ENCODE data around the gene CLVS2.

DNA sequence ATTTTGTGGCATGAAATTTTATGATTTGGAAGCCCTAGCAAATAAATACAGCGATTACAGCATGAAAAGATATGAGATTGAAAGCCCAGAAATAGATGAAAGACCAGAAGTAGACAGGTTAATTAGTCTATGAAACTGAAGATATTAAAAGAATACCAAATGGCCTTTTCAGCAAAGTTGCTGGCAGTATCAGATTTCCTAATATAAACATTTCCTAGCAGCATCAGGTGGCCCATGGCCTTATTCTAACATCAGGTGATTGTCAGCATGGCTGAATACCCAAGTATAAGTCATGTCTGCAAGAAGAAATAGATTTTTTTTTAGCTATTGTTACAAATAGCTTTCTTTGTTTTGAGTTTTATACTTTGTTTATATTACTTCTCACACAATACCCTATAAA lies 93.2 kb downstream of the CLVS2 start:
- no peak for TF ChIP-seq EZH2 (IDR thresholded peaks at IDR 0.05)
- TF ChIP-seq, protein P1, sequence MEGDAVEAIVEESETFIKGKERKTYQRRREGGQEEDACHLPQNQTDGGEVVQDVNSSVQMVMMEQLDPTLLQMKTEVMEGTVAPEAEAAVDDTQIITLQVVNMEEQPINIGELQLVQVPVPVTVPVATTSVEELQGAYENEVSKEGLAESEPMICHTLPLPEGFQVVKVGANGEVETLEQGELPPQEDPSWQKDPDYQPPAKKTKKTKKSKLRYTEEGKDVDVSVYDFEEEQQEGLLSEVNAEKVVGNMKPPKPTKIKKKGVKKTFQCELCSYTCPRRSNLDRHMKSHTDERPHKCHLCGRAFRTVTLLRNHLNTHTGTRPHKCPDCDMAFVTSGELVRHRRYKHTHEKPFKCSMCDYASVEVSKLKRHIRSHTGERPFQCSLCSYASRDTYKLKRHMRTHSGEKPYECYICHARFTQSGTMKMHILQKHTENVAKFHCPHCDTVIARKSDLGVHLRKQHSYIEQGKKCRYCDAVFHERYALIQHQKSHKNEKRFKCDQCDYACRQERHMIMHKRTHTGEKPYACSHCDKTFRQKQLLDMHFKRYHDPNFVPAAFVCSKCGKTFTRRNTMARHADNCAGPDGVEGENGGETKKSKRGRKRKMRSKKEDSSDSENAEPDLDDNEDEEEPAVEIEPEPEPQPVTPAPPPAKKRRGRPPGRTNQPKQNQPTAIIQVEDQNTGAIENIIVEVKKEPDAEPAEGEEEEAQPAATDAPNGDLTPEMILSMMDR (IDR thresholded peaks at IDR 0.05): no peak
- TF ChIP-seq EZH2phosphoT487 (IDR thresholded peaks at IDR 0.05): no peak
